T-helper 17 cell (primary cell): Measurements from ENCODE around the gene NUPR1. TPM values are rescaled to one million over a fixed set of nuclear protein-coding genes. Genes with fewer than 3 reads are reported as not detected.
A peak's percentile ranks its signal among the peaks of the same experiment; 100 is the strongest.
"Not testable (repeated sequence)": the region's sequence is repeated elsewhere in the genome, so short reads cannot be mapped to it uniquely, and the experiment has no call there.

Source experiments
- ATAC-seq: fragments of 150-1000 bp; cut with Tn5 transposase; 2 replicates; pipeline ENCODE4 v1.10.0; 2021; ENCODE audit warnings: mild to moderate bottlenecking, moderate library complexity
- DNase-seq, 3 donors: peaks; one replicate each; pipeline versions ENCODE4 v3.0.0 to v3.0.0-alpha.2; 2020 to 2021
- H3K9me3 ChIP-seq: one replicate; pipeline ENCODE4 v1.7.0; 2013; ENCODE audit warnings: low read length, mild to moderate bottlenecking; ENCODE audit not compliant: control insufficient read depth, poor library complexity, severe bottlenecking
- H3K27ac Mint-ChIP-seq: one replicate; pipeline ENCODE4 v1.8.0; 2022; ENCODE audit warnings: mild to moderate bottlenecking, moderate library complexity, mixed read lengths
- H3K27me3 Mint-ChIP-seq: one replicate; pipeline ENCODE4 v1.8.0; 2022; ENCODE audit warnings: mixed read lengths
- H3K36me3 Mint-ChIP-seq: one replicate; pipeline ENCODE4 v1.8.0; 2022; ENCODE audit warnings: low read depth, mixed read lengths
- H3K4me1 Mint-ChIP-seq: one replicate; pipeline ENCODE4 v1.8.0; 2022; ENCODE audit warnings: mild to moderate bottlenecking, mixed read lengths
- H3K4me3 Mint-ChIP-seq: one replicate; pipeline ENCODE4 v1.8.0; 2022; ENCODE audit warnings: mild to moderate bottlenecking, moderate library complexity, mixed read lengths
- total RNA-seq, 4 donors: library from RNA in 2 of 4; stranded (reverse) in 2 of 4; gene quantifications; one replicate each; pipeline ENCODE4 v1.2.3 and lab custom pipeline; 2022 to 2026

The NUPR1 gene
- total RNA-seq, 2 donors from 2014 or later = 0.07 to 0.13 TPM

DNA sequence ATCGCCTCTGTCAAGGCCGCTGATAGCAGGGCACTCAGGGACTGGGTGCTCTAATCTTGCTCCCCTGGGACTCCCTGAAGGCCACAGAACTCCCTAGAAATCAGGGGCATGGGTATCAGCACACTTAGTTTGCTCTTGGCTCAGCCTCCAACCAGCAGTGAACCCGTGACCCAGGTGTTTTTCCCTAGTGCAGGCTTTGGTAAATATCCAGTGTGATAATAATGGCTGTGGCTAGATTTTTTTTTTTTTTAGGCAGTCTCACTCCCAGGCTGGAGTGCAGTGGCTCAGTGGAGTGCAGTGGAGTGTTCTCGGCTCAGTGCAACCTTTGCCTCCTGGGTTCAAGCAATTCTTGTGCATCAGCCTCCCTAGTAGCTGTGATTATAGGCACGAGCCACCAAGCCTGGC, 10.3 kb downstream of the NUPR1 start:
- ATAC-seq (no peak), DNase-seq (no peak)
- Mint-ChIP-seq H3K4me3 (no peak overlapping the region), H3K36me3 (no peaks in the 10 kb centered on the region), H3K4me1 (peaks cover 15% of the 10 kb centered on the region), H3K27me3 (no peaks in the 10 kb centered on the region), H3K27ac (no peak overlapping the region)
- no peaks in the 10 kb centered on the region for H3K9me3 ChIP-seq

GRCh38 chr16:28527985-28528384, 10.8 kb downstream of the NUPR1 start:
- H3K27ac Mint-ChIP-seq = no peak overlapping the region
- H3K9me3 ChIP-seq = no peaks in the 10 kb centered on the region
- ATAC-seq = no peak
- no peak overlapping the region for H3K4me3 Mint-ChIP-seq
- no peaks in the 10 kb centered on the region for H3K36me3 Mint-ChIP-seq
- no peak for DNase-seq
- H3K27me3 Mint-ChIP-seq = no peaks in the 10 kb centered on the region
- peaks cover 15% of the 10 kb centered on the region for H3K4me1 Mint-ChIP-seq

DNA sequence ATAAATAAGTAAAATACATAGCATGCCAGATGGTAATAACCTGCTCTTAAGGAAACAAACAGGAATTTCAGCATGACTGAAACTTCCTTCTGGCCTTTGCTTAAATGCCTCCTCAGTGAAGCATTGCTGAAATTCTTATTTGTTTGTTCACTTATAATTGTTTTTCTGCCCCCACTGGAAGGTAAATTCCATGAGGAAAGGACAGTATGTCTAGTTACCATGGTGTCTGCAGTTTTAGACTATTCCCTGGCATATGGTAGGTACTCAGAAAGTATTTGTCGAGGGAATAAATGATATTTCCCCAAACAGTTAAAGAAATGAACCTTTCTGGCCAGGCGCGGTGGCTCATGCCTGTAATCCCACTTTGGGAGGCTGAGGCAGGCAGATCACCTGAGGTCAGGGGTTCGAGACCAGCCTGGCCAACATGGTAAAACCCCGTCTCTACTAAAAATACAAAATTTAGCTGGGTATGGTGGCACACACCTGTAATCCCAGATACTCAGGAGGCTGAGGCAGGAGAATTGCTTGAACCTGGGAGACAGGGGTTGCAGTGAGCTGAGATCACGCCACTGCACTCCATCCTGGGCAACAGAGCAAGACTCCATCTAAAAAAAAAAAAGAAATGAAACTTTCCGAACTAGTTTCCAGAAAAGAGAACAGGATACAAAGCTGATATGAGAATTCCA, 11.5 kb downstream of the NUPR1 start:
- not testable (repeated sequence) for H3K27me3 Mint-ChIP-seq, ATAC-seq, H3K4me3 Mint-ChIP-seq, H3K27ac Mint-ChIP-seq, H3K36me3 Mint-ChIP-seq, DNase-seq, H3K9me3 ChIP-seq
- H3K4me1 Mint-ChIP-seq = peaks cover 13% of the 10 kb centered on the region

GRCh38 chr16:28526201-28527099, 12.3 kb downstream of the NUPR1 start:
- no peak overlapping the region for H3K4me3 Mint-ChIP-seq
- no peaks in the 10 kb centered on the region for H3K27me3 Mint-ChIP-seq
- no peak for DNase-seq
- no peak for ATAC-seq
- no peak overlapping the region for H3K27ac Mint-ChIP-seq
- no peaks in the 10 kb centered on the region for H3K36me3 Mint-ChIP-seq
- peaks cover 10% of the 10 kb centered on the region for H3K4me1 Mint-ChIP-seq
- no peaks in the 10 kb centered on the region for H3K9me3 ChIP-seq

DNA sequence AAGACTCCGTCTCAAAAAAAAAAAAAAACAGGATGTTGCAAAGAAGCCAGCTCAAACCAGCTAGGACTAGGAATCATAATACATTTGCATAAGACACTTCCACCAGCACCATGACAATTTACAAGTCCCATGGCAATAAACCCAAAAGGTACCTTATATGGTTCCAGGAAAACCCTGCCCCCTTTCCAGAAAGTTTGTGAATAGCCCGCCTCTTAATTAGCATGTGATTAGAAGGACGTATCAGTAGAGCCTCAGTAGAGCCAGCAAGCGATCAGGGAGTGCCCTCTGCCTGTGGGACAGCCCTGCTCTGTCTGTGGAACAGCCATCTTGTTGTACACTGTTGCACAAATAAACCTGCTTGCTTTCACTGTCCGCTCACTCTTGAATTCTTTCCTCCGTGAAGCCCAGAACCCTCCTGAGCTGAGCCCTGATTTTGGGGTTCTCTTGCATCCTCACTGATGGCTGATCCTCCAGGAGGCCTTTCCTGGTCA, 14.0 kb downstream of the NUPR1 start:
- DNase-seq (no peak), ATAC-seq (peak; percentile 61)
- no peaks in the 10 kb centered on the region for H3K36me3 Mint-ChIP-seq
- H3K4me1 Mint-ChIP-seq = peaks cover 16% of the 10 kb centered on the region
- no peak overlapping the region for H3K4me3 Mint-ChIP-seq
- no peaks in the 10 kb centered on the region for H3K27me3 Mint-ChIP-seq
- no peaks in the 10 kb centered on the region for H3K9me3 ChIP-seq
- peak overlapping the region; percentile 53 for H3K27ac Mint-ChIP-seq

GRCh38 chr16:28522792-28523191, 16.0 kb downstream of the NUPR1 start:
- H3K4me1 Mint-ChIP-seq = peaks cover 16% of the 10 kb centered on the region
- no peaks in the 10 kb centered on the region for H3K9me3 ChIP-seq
- DNase-seq (no peak), ATAC-seq (no peak)
- no peaks in the 10 kb centered on the region for H3K27me3 Mint-ChIP-seq
- peak overlapping the region; percentile 47 for H3K27ac Mint-ChIP-seq
- no peaks in the 10 kb centered on the region for H3K36me3 Mint-ChIP-seq
- H3K4me3 Mint-ChIP-seq = no peak overlapping the region

DNA sequence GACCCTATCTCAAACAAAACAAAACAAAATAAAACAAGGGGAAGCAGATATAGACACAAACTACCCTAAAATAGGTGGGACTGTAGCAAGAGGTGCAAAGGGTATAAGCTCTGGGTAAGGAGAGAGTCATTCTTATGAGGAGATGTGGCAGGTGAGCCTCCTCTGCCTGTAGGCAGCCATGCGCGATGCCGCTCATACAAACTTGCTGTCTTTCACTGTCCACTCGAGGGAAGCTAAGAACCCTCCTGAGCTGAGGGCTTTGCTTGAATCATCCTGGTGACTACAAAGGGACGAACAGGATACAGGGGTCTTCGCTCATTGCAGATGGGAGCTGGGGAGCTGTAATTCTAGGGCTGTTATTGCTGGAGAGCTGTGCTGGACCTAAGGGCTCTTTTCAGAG, 17.3 kb downstream of the NUPR1 start:
- no peaks in the 10 kb centered on the region for H3K9me3 ChIP-seq
- peaks cover 14% of the 10 kb centered on the region for H3K4me1 Mint-ChIP-seq
- DNase-seq (no peak), ATAC-seq (no peak)
- H3K27ac Mint-ChIP-seq = no peak overlapping the region
- no peaks in the 10 kb centered on the region for H3K27me3 Mint-ChIP-seq
- no peak overlapping the region for H3K4me3 Mint-ChIP-seq
- H3K36me3 Mint-ChIP-seq = no peaks in the 10 kb centered on the region

DNA sequence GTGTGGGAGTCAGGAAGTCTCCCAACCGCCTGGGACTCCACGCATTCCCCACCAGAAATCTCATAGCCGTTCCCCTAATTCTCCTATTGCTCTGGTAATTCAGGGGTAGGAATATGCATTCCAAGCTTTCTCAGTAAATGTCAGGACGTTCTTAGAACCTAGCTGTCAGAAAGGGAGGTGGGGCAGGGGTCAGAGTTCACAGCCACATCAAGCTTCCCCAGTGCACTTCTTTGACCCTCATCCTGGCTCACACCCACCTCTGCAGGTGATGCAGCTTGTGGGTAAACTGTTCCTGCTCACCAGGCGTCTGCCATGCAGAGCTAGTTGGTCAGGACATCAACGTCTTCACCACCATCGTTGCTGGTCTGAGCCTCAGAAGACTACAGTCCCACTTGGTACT, 18.1 kb downstream of the NUPR1 start:
- DNase-seq (no peak), ATAC-seq (no peak)
- H3K4me1 Mint-ChIP-seq = peaks cover 13% of the 10 kb centered on the region
- no peaks in the 10 kb centered on the region for H3K27me3 Mint-ChIP-seq
- H3K27ac Mint-ChIP-seq = no peak overlapping the region
- no peaks in the 10 kb centered on the region for H3K9me3 ChIP-seq
- H3K4me3 Mint-ChIP-seq = no peak overlapping the region
- no peaks in the 10 kb centered on the region for H3K36me3 Mint-ChIP-seq

- H3K9me3 ChIP-seq = no peaks in the 10 kb centered on the region
- Mint-ChIP-seq H3K4me3 (no peak overlapping the region), H3K36me3 (no peaks in the 10 kb centered on the region), H3K27me3 (no peaks in the 10 kb centered on the region), H3K4me1 (peaks cover 7% of the 10 kb centered on the region), H3K27ac (peak overlapping the region; percentile 51)
- ATAC-seq (no peak), DNase-seq (no peak)
Measured at GRCh38 chr16:28514246-28514645, 24.5 kb downstream of the NUPR1 start.

DNA sequence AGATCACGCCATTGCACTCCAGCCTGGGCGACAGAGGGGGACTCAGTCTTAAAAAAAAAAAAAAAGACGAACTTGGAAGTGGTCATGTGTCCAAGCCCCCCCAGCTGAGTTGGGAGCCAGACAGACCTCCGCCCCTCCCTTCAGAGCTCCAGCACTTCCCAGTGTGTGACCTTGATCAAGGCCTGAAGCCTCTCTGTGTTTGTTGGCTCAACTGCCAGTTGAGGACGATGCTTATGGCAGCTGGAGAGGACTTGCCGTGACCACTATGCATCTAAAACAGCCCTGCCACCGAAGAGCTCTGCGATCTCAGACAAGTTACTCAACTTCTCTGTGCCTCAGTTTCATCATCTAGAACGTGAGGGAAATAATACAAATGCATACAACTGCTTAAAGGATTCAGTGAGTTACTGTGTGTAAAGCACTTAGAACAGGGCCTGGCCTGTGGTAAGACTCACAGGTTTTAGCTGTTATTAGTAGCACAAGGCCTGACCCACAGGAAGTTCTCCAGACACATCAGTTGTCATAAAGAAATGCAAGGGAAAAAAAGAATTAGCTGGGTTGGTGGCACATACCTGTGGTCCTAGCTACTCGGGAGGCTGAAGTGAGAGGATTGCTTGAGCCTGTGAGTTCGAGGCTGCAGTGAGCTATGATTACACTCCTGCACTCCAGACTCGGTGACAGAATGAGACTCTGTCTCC, 25.1 kb downstream of the NUPR1 start:
- no peaks in the 10 kb centered on the region for H3K9me3 ChIP-seq
- H3K4me3 Mint-ChIP-seq = no peak overlapping the region
- DNase-seq (no peak), ATAC-seq (no peak)
- no peaks in the 10 kb centered on the region for H3K27me3 Mint-ChIP-seq
- H3K27ac Mint-ChIP-seq = peak overlapping the region; percentile 51
- no peaks in the 10 kb centered on the region for H3K36me3 Mint-ChIP-seq
- H3K4me1 Mint-ChIP-seq = peaks cover 7% of the 10 kb centered on the region

GRCh38 chr16:28511801-28512789, 26.7 kb downstream of the NUPR1 start:
- H3K27ac Mint-ChIP-seq = no peak overlapping the region
- H3K4me1 Mint-ChIP-seq = peaks cover 14% of the 10 kb centered on the region
- no peak for ATAC-seq
- no peaks in the 10 kb centered on the region for H3K27me3 Mint-ChIP-seq
- H3K36me3 Mint-ChIP-seq = no peaks in the 10 kb centered on the region
- no peak overlapping the region for H3K4me3 Mint-ChIP-seq
- H3K9me3 ChIP-seq = no peaks in the 10 kb centered on the region
- no peak for DNase-seq

GRCh38 chr16:28511031-28511430, 27.7 kb downstream of the NUPR1 start:
- H3K9me3 ChIP-seq = no peaks in the 10 kb centered on the region
- ATAC-seq (no peak), DNase-seq (no peak)
- no peak overlapping the region for H3K4me3 Mint-ChIP-seq
- H3K4me1 Mint-ChIP-seq = peaks cover 18% of the 10 kb centered on the region
- no peaks in the 10 kb centered on the region for H3K36me3 Mint-ChIP-seq
- H3K27ac Mint-ChIP-seq = peak overlapping the region; percentile 66
- H3K27me3 Mint-ChIP-seq = no peaks in the 10 kb centered on the region
